Mucosa of rectum (tissue), 2 donors: Measurements from ENCODE around the gene PGAM5.
A peak's percentile ranks its signal among the peaks of the same experiment; 100 is the strongest.

ENCODE experiments used
- H3K27ac ChIP-seq, 2 donors: one replicate each; pipeline ENCODE4 v1.7.0; 2013; ENCODE audit warnings: inconsistent platforms in 2 of 2, low read depth in 2 of 2, low read length in 2 of 2
- H3K27me3 ChIP-seq, 2 donors: one replicate each; pipeline ENCODE4 v1.7.0; 2013; ENCODE audit warnings: low read length in 2 of 2; ENCODE audit not compliant: control insufficient read depth in 2 of 2, insufficient read depth in 2 of 2
- H3K36me3 ChIP-seq, 2 donors: one replicate each; pipeline ENCODE4 v1.7.0; 2013; ENCODE audit warnings: low read length in 2 of 2; ENCODE audit not compliant: control insufficient read depth in 2 of 2, insufficient read depth in 2 of 2
- H3K4me1 ChIP-seq, 2 donors: one replicate each; pipeline ENCODE4 v1.7.0; 2013; ENCODE audit warnings: low read length in 2 of 2, mild to moderate bottlenecking in 1 of 2; ENCODE audit not compliant: control insufficient read depth in 2 of 2, insufficient read depth in 2 of 2
- H3K4me3 ChIP-seq, 2 donors: one replicate each; pipeline ENCODE4 v1.7.0; 2013; ENCODE audit warnings: low read length in 2 of 2
- H3K9ac ChIP-seq, 2 donors: one replicate each; pipeline ENCODE4 v1.7.0; 2013; ENCODE audit warnings: low read length in 2 of 2, low read depth in 1 of 2, mild to moderate bottlenecking in 1 of 2
- H3K9me3 ChIP-seq, 2 donors: one replicate each; pipeline ENCODE4 v1.7.0; 2013; ENCODE audit warnings: low read length in 2 of 2; ENCODE audit not compliant: control insufficient read depth in 2 of 2
- donor health status: healthy.
- donor health status: Normal muscosa, but diverticular disease.

Gene PGAM5

DNA sequence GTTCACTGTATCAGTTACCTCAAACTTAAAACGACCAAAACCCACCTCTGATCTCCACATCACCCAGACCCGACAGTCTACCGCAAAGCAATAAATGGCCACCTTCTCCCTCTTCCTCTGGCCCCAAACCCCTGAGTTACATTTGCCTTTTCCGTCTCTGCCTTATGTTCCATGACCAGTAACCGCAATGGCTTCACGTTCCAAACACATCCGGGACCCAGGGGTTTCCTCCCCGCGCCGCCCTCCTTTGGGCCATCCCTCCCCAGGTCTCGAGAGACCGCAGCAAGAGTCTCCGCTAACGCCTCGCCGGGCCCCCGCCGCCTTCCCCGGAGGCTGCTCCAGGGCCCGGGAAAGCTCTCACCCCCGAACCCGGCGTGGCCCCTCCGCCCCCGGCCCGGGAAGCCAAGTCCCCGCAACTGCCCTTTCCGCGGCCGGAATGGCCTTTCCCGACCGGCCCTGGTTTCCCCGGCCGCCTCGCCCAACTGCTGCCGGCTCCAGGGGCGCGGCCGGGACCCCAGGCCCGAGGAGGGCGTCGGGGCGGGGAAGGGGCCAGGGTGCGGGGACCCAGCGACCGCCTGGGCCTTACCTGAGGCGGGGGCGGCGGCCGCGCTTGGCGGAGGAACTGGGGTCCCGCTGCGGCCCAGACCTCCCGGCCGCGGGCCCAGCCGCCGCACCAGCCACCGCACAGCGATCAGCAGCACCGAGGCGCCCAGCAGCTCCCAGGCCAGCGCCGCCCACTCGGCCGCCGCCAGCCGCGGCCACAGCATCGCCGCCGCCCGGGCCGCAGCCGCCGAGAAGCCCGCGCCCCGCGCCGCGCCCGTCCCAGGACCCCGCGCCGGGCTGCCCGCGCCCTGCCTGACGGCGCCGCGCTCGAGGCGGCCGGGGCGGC lies 50.6 kb downstream of the PGAM5 start, which contains the start of gene ANKLE2:
Gene ANKLE2, minus strand, starts transcription at position 801 of the 889 bp plus-strand sequence. Its CDS starts 34 bp downstream, at position 767.
- Histone ChIP-seq H3K27ac (peak within 1 kb of the TSS; percentile 95 to 96), H3K9me3 (no peaks in the 10 kb centered on the region), H3K27me3 (no peaks in the 10 kb centered on the region), H3K4me1 (peaks cover 7 to 13% of the 10 kb centered on the region in 2 donors), H3K9ac (peak within 1 kb of the TSS; percentile 84 to 87), H3K36me3 (no peaks in the 10 kb centered on the region), H3K4me3 (peak within 1 kb of the TSS; percentile 82 to 87)

DNA sequence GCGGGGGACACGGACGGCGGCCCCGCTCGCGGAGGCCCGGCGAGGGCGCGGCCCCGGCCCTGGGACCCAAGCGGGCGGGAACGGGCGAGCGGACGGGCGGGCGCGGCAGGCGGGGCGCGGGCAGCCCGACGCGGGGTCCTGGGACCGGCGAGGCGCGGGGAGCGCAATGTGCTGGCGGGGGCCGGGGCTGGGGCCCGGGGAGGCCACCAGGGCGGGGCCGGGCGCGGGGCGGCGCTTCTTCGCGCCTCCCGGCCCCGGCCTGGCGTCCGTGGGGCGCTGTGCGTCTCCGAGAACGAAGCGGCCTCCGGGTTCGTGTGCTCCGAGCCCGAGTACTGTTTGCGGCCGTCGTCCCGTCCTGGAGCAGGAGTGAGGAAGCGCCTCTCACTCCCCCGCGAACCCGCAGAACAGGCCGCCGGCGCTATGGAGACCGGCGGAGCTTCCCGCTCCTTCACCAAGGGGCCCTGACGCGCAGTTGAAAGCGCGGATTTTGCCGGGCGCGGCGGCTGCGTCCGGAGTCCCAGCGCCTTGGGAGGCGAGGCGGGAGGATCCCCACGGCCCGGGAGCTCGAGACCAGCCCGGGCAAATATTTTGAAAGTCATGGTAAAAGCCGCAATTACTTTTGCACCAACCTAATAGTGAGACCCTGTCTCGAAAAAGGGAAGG lies 51.4 kb downstream of the PGAM5 start:
- H3K4me1 ChIP-seq, result peaks cover 7 to 13% of the 10 kb centered on the region in 2 donors
- H3K9ac ChIP-seq, result peak overlapping the region; percentile 84 to 87
- H3K9me3 ChIP-seq, result no peaks in the 10 kb centered on the region
- H3K36me3 ChIP-seq, result no peaks in the 10 kb centered on the region
- no peaks in the 10 kb centered on the region for H3K27me3 ChIP-seq
- H3K27ac ChIP-seq, result peak overlapping the region; percentile 95 to 96
- peak overlapping the region; percentile 74 to 87 for H3K4me3 ChIP-seq

DNA sequence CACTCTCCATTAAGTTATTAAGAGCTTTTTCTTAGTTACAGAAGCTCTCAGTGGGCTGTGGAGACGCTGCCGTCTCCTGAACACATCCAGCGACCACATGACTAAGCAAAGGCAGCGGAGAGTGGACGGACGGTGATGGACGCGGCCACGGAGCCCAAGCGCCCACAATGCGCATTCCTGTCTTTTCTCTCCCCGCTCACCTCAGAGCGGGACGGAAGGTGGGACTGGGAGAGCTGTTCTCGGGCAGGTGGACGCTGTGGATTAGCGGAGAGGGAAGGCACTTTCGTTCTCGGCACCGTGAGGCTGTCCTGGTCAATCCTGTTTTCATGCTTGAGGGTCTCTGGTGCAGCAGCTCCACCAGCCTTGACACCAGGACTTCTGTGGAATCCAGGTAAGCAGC lies 53.6 kb downstream of the PGAM5 start:
- no peak overlapping the region for H3K4me3 ChIP-seq
- no peaks in the 10 kb centered on the region for H3K9me3 ChIP-seq
- H3K9ac ChIP-seq, result no peak overlapping the region
- H3K4me1 ChIP-seq, result peaks cover 9 to 22% of the 10 kb centered on the region in 2 donors
- H3K27me3 ChIP-seq, result no peaks in the 10 kb centered on the region
- H3K36me3 ChIP-seq, result peaks cover 0 to 2% of the 10 kb centered on the region in 2 donors
- H3K27ac ChIP-seq, result no peak overlapping the region

DNA sequence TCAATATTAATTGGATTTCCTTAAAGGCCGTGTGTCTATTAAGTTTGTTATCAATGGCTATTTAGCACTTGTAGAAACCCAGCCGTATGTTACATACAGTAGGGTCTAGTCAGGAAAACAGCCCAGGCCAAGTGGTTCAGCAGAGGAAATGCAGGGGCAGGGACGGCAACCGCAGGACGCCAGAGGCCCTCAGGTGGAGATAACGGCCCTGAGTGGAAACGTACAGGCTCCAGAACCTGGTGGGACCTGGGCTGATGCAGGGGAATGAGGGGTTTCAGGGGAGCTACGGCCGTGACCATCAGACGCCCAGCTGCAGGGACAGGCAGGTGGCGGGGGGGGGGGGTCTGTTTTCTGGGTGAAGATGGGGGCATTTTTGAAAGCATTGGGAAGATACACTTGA lies 54.7 kb downstream of the PGAM5 start:
- H3K4me3 ChIP-seq, result no peak overlapping the region
- no peaks in the 10 kb centered on the region for H3K27me3 ChIP-seq
- peaks cover 0 to 8% of the 10 kb centered on the region in 2 donors for H3K36me3 ChIP-seq
- no peak overlapping the region for H3K9ac ChIP-seq
- no peaks in the 10 kb centered on the region for H3K9me3 ChIP-seq
- peaks cover 5 to 19% of the 10 kb centered on the region in 2 donors for H3K4me1 ChIP-seq
- H3K27ac ChIP-seq, result no peak overlapping the region

DNA sequence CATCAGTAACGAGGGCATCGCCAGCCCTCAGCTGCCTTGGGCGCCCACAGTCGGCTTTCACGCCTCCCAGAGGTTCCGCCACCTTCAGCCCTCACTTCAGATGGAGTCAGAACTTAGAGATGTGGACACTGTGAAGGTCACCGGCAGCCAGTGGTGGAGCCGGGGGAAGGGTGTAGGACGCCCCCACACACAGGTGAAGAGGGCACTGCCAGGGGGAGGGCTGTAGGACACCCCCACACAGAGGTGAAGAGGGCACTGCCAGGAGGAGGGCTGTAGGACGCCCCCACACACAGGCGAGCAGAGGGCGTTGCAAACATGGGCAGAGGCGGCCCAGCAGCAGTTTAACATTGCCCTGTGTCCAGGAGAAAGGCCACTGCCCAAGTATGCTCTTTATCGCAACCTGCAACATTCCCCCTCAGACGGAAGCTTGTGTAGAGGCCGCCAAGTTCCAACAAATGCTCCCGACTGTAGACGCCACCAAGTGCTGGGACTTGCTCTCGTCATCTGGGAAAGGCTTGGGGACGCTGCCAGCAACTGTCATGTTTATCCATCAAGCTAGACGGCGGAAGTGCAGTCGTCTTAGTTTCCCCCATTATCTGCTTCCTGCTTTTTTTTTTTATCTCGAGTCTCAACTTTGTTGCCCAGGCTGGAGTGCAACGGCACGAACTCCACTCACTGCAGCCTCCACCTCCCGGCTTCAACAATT lies 55.9 kb downstream of the PGAM5 start:
- Histone ChIP-seq H3K36me3 (peaks cover 0 to 14% of the 10 kb centered on the region in 2 donors), H3K27me3 (no peaks in the 10 kb centered on the region), H3K9ac (no peak overlapping the region), H3K9me3 (no peaks in the 10 kb centered on the region), H3K27ac (peak overlapping the region; percentile 34 to 58), H3K4me3 (no peak overlapping the region), H3K4me1 (peaks cover 2 to 14% of the 10 kb centered on the region in 2 donors)

DNA sequence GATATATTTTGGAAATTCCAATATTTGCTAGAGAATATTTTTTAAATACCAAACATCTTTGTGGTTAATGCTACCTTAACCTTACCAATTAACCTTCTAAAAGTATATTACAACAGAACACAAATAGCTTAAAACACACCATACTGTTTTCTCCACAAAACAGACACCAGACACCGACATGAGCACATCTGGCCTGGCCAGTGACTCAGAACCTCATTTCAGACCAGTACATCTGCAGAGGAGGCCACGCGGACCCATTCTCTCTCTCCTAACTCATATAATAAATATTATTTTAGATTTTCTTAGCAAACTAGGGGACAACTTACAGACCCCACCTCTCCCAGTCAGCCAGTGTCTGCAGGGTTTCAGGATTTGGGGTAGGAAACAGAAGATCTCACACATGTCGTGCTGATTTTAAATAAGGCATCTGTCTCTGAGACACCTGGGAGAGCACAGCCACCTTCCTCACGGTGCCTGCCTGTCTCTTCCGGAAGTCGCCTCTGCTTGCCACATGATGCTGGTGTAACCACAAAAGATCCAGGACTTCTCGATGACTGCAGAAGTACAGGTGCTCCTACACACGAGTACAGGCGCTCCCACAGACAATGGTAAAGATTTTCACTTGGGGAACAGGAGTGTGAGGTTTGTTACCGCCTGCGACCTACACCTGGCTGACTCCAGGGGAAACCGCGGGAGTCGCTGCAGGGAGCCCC lies 60.6 kb downstream of the PGAM5 start:
- Histone ChIP-seq H3K36me3 (peaks cover 36 to 58% of the 10 kb centered on the region in 2 donors), H3K27ac (peak overlapping the region in 1 of 2 donors; percentile 70)

More for the DNA sequence above, 60.6 kb downstream of the PGAM5 start:
- Histone ChIP-seq H3K27me3 (no peaks in the 10 kb centered on the region), H3K4me3 (no peak overlapping the region), H3K4me1 (peaks cover 5 to 9% of the 10 kb centered on the region in 2 donors), H3K9me3 (no peaks in the 10 kb centered on the region), H3K9ac (no peak overlapping the region)
